Heart left ventricle (tissue), 13 donors: ENCODE data around the gene SPPL2C.

ENCODE experiments used
- POLR2A ChIP-seq, 2 donors: fragments of 450-650 bp; IDR thresholded peaks; one replicate each; pipeline ENCODE4 v1.6.1; 2017; ENCODE audit warnings: antibody characterized with exemption in 2 of 2, mild to moderate bottlenecking in 2 of 2, moderate library complexity in 2 of 2
- TF ChIP-seq, protein P1 (sequence below), 12 donors: fragments of 200-600 bp; sonication (generic) in 4 of 12; IDR thresholded peaks; one replicate each; pipeline versions ENCODE4 v1.5.0 to v1.8.0; 2018 to 2022; ENCODE audit warnings: antibody characterized with exemption in 12 of 12, mild to moderate bottlenecking in 5 of 12
- donor health status: ischemic (EF 13 %, LVEDD 7.1; RV severe dilation, severe dysfunction).
- donor health status: DM: no; HTN: yes; CAD: no.
- donor health status: DM: no; HTN: no; CAD: no.
- donor health status: ischemic (EF 25% LVEDD 6.9; RV normal size, moderate dysfunction).
- donor health status: ischemic (EF 25% LVEDD 5.7; RV mildly dilated, moderate dysfunction).
- donor health status: ischemic (EF 35%, LVEDD 5.7; RV mildly dilated, moderate dysfunction).
- donor health status: nonischemic (EF 11% LVEDD 7.7; RV severe dilation, severe dysfunction).
- donor health status: DM: yes; HTN: yes; CAD: no.
- donor health status: PGD.
- donor health status: ischemic (EF 29% LVEDD 5.4; RV normal size, mild dysfunction).
- donor health status: nonischemic (EF 23%, LVEDD 6.1; RV moderate dilation, normal function).

DNA sequence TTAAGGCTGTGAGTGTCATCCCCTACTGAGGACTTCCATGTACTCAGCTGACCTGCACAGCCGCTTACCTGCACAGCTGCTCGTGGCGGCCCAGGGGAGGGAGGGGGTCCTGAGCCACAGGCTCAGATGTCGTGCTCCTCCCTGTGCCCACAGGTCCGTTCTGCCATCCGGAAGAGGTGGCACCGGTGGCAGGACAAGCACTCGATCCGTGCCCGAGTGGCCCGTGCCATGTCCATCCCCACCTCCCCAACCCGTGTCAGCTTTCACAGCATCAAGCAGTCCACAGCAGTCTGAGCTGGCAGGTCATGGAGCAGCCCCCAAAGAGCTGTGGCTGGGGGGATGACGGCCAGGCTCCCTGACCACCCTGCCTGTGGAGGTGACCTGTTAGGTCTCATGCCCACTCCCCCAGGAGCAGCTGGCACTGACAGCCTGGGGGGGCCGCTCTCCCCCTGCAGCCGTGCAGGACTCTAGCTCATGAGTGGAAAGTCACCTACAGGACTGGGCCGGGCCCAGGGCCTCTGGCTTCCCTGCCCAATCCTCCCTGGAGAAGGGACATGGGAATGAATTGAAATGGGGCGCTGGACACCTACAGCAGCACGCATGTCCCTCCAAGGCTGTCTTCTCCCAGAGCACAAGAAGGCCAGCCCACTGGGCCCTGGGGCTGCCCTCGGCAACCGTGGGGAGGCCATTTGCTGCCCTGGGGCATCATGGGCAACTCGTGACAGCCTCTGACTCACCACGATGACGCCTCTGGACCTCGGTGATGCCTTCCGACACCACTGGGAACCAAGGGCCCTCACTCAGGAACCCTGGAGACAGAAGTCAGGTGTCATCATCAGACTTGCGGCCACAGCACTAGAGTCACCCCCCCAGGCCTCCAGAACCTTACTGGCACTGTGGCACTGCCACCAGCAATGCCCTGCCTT, 9.9 kb upstream of the SPPL2C start:
- TF ChIP-seq, protein P1, sequence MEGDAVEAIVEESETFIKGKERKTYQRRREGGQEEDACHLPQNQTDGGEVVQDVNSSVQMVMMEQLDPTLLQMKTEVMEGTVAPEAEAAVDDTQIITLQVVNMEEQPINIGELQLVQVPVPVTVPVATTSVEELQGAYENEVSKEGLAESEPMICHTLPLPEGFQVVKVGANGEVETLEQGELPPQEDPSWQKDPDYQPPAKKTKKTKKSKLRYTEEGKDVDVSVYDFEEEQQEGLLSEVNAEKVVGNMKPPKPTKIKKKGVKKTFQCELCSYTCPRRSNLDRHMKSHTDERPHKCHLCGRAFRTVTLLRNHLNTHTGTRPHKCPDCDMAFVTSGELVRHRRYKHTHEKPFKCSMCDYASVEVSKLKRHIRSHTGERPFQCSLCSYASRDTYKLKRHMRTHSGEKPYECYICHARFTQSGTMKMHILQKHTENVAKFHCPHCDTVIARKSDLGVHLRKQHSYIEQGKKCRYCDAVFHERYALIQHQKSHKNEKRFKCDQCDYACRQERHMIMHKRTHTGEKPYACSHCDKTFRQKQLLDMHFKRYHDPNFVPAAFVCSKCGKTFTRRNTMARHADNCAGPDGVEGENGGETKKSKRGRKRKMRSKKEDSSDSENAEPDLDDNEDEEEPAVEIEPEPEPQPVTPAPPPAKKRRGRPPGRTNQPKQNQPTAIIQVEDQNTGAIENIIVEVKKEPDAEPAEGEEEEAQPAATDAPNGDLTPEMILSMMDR (IDR thresholded peaks at IDR 0.05) = no peak
- TF ChIP-seq POLR2A (IDR thresholded peaks at IDR 0.05) = no peak
